ENCODE data around the gene YIF1B.

The YIF1B gene

DNA sequence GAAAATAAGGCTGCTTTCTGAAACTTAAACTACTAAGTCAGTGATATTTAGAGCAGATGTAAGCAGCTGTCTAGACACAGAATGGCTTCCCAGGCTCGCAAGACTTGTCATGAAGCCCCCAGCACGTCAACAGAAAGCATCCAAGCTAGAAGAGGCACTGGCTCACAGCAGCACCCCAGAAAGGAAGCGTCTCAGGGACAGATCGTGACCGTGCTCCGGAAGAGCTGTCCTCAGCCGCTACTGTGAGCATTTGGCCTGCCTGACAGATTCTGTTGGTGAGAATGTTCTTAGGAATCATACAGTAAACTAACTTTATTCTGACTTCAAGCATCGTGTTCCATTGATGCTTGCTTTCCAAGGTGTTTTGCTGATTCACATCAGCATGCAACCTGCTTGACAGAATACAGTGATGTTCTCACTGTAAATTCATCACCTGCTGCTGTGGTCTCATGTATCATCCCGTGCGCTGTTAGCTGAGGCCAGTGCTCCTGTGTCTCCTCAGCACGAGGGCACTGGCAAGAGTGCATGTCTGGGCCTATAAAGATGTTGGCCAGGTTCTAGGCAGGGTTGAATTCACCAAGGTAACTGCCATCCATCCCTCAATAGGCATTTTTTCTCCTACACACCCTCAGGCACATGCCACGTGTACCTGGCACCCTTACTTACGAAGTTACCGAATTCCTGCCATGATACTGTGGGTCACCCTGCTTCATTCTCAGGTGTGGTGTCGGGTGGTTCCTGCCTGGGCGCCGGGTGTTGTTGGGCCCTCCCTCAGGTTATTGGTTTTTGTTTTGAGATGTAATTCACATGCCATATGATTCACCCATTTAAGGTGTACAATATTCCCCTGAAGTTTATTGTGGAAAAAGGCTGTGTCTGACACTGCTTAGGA is 35.5 kb downstream of the YIF1B start:
- POLR2A ChIA-PET (ENCODE audit: low non-redundant PET), result interaction anchor here (1.4 kb wide), 1 partner anchor 15 kb away, joined by 5 read pairs; no protein-coding TSS in a partner anchor
- H3K27ac ChIP-seq, result peak overlapping the region; percentile 9
- CTCF ChIA-PET, result interaction anchor here (0.6 kb wide), 1 partner anchor 717 kb away, joined by 3 read pairs; no protein-coding TSS in a partner anchor
- no peak for DNase-seq (ENCODE audit: low spot score)
- TF ChIP-seq, protein P1, sequence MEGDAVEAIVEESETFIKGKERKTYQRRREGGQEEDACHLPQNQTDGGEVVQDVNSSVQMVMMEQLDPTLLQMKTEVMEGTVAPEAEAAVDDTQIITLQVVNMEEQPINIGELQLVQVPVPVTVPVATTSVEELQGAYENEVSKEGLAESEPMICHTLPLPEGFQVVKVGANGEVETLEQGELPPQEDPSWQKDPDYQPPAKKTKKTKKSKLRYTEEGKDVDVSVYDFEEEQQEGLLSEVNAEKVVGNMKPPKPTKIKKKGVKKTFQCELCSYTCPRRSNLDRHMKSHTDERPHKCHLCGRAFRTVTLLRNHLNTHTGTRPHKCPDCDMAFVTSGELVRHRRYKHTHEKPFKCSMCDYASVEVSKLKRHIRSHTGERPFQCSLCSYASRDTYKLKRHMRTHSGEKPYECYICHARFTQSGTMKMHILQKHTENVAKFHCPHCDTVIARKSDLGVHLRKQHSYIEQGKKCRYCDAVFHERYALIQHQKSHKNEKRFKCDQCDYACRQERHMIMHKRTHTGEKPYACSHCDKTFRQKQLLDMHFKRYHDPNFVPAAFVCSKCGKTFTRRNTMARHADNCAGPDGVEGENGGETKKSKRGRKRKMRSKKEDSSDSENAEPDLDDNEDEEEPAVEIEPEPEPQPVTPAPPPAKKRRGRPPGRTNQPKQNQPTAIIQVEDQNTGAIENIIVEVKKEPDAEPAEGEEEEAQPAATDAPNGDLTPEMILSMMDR (conservative IDR thresholded peaks at IDR 0.05; ENCODE audit: low read depth), result no peak

DNA sequence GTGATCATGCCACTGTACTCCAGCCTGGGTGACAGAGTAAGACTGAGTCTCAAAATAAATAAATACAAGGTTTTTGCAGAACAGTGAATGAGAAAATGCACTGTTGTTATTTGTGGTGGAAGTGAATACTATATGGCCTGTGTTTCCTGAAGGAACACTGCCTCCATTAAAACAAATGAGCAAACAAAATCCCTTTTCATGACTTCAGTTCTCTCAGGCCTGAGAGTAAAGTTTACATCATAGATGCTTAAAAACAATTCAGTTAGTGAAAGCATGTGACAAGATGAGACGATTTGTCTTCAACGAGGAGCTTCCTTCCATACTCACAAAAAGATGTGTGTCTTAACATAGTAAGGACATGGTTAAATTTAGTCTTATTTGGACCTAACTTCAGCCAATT is 37.0 kb downstream of the YIF1B start:
- peak overlapping the region; percentile 39 for H3K27ac ChIP-seq
- ChIA-PET POLR2A (ENCODE audit: low non-redundant PET) (no interaction called here), CTCF (interaction anchor here (0.6 kb wide), 2 partner anchors 11 to 337 kb away, joined by 4 read pairs; no protein-coding TSS in a partner anchor)
- no peak for DNase-seq (ENCODE audit: low spot score)
- TF ChIP-seq, protein P1 (conservative IDR thresholded peaks at IDR 0.05; ENCODE audit: low read depth), result no peak

DNA sequence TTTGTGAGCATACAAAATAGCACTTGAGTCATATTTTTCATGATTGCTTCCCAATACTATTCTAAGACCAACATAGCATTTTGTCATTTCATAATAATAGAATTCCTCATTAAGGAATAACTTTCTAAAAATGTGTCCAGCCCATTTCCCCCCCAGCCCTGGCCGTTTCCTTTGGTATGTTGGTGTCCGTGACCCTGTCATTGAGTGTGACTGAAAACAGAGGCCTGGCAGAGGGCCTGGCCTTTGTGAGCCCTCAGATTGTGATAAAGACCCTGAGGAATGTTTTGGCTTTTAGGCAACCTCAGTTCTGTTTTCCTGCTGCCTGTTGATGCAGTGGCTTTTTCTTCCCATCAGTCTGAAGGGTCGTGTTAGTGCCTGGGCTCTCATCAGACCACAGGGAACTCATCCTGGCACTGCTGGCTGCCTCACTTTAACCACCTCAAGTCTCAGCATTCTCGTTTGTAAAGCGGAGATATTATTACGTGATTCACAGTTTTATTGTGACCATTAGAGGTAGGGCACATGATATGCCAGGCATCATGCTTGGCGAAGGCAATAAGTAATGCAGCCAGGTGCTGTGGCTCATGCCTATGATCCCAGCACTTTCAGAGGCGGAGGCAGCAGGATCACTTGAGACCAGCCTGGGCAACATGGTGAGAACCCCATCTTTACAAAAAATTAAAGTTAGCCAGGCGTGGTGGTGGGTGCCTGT is 37.6 kb downstream of the YIF1B start:
- TF ChIP-seq, protein P1 (conservative IDR thresholded peaks at IDR 0.05; ENCODE audit: low read depth), result no peak
- CTCF ChIA-PET, result interaction anchor here (0.6 kb wide), 1 partner anchor 337 kb away, joined by 4 read pairs; no protein-coding TSS in a partner anchor
- DNase-seq (ENCODE audit: low spot score), result no peak
- H3K27ac ChIP-seq, result peak overlapping the region; percentile 39
- POLR2A ChIA-PET (ENCODE audit: low non-redundant PET), result no interaction called here

DNA sequence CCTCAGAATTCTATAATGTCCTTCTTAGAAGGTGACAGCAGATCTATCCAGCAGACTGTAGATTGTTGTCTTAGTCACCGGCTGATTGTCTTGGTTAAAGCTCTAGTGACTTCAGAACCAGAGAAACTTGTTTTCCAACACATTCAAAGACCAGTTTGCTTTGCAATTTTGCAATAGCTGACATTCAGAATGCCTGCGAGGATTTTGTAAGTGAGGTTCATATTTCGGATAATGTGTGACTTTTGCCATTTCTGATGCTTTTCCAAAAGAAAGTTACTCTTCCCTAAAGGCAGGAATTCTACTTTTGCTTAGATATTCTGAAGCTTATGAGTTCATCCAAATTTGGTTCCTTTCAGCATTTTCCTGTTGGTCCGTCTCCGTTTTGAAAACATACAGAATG is 38.2 kb downstream of the YIF1B start:
- CTCF ChIA-PET, result no interaction called here
- TF ChIP-seq, protein P1 (conservative IDR thresholded peaks at IDR 0.05; ENCODE audit: low read depth), result no peak
- peak; percentile 45 for DNase-seq (ENCODE audit: low spot score)
- POLR2A ChIA-PET (ENCODE audit: low non-redundant PET), result no interaction called here
- H3K27ac ChIP-seq, result no peak overlapping the region

DNA sequence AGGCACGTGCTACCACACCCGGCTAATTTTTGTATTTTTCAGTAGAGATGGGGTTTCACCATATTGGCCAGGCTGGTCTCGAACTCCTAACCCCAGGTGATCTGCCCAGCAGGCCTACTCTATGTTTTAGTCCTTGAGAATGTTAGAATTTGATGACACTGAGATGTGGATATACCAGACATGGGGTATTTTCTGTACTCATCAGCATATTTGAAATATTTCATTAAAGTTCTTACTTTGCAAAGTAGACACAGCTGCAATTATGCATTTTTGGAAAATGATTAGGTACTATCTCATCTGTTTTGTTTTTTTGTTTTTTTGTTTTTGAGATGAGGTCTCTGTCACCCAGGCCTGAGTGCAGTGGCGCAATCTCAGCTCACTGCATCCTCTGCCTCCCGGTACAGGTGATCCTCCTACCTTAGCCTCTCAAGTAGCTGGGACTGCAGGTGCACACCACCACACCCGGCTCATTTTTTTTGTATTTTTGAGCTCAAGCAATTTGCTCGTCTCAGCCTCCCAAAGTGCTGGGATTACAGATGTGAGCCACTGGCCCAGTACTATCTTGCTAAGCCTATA is 38.7 kb downstream of the YIF1B start:
- ChIA-PET POLR2A (ENCODE audit: low non-redundant PET) (no interaction called here), CTCF (no interaction called here)
- TF ChIP-seq, protein P1 (conservative IDR thresholded peaks at IDR 0.05; ENCODE audit: low read depth), result no peak
- H3K27ac ChIP-seq, result no peak overlapping the region
- DNase-seq (ENCODE audit: low spot score), result no peak

DNA sequence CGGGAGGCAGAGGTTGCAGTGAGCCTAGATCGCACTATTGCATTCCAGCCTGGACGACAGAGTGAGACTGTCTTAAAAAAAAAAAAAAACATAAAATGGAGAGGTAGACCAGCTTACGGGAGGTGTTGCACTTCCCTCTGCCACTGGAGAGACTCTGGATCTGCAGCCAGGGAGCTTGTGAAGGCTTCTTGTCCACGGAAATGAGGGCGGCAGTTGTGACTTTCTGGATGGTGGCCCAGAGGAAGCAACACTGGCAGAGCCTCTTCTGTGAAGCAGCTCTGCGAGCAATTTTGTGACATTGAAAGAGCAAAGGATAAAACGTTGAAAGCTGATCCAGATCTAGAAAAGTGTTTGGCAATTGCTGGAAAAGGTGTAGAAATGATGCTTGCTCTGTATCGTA is 41.0 kb downstream of the YIF1B start:
- no peak overlapping the region for H3K27ac ChIP-seq
- CTCF ChIA-PET, result no interaction called here
- POLR2A ChIA-PET (ENCODE audit: low non-redundant PET), result no interaction called here
- DNase-seq (ENCODE audit: low spot score), result no peak
- TF ChIP-seq, protein P1 (conservative IDR thresholded peaks at IDR 0.05; ENCODE audit: low read depth), result no peak

All from RWPE1 (cell line).